DMS53 (cell line): ENCODE data around the gene WNT16.

Source experiments
- DNase-seq: peaks from one replicate; lab custom pipeline; 2025; lab: John Stamatoyannopoulos, UW

WNT16 gene

GRCh38 chr7:121344093-121344492 is 15.3 kb downstream of the WNT16 start:
- DNase-seq, result no peak

GRCh38 chr7:121344497-121344896 is 15.7 kb downstream of the WNT16 start:
- DNase-seq, result no peak

GRCh38 chr7:121351682-121352081 is 22.9 kb downstream of the WNT16 start:
- peak; percentile 26 for DNase-seq

GRCh38 chr7:121352323-121352722 is 23.5 kb downstream of the WNT16 start:
- DNase-seq, result no peak

- no peak for DNase-seq
These were observed 26.8 kb downstream of the WNT16 start for GRCh38 chr7:121355574-121355973.

- no peak for DNase-seq
These were observed 31.8 kb downstream of the WNT16 start for GRCh38 chr7:121360564-121360963.

- peak; percentile 69 for DNase-seq
These were observed 38.1 kb downstream of the WNT16 start for GRCh38 chr7:121366852-121367431.

GRCh38 chr7:121369462-121369861 is 40.7 kb downstream of the WNT16 start:
- no peak for DNase-seq

GRCh38 chr7:121371367-121371766 is 42.6 kb downstream of the WNT16 start:
- DNase-seq, result no peak

- DNase-seq, result no peak
These were observed 43.1 kb downstream of the WNT16 start for GRCh38 chr7:121371883-121372282.

- no peak for DNase-seq
These were observed 43.7 kb downstream of the WNT16 start for GRCh38 chr7:121372376-121373010.

GRCh38 chr7:121373177-121373576 is 44.4 kb downstream of the WNT16 start:
- peak; percentile 29 for DNase-seq

- DNase-seq, result no peak
These were observed 48.2 kb downstream of the WNT16 start for GRCh38 chr7:121376979-121377378.

- no peak for DNase-seq
These were observed 51.1 kb downstream of the WNT16 start for GRCh38 chr7:121379930-121380329.

- DNase-seq, result no peak
These were observed 53.7 kb downstream of the WNT16 start for GRCh38 chr7:121382473-121382872.

GRCh38 chr7:121383235-121383910 is 54.6 kb downstream of the WNT16 start:
- DNase-seq, result no peak

GRCh38 chr7:121384265-121384664 is 55.5 kb downstream of the WNT16 start:
- no peak for DNase-seq

- DNase-seq, result no peak
These were observed 56.4 kb downstream of the WNT16 start for GRCh38 chr7:121385056-121385799.

GRCh38 chr7:121385800-121386179 is 57.0 kb downstream of the WNT16 start:
- peak; percentile 88 for DNase-seq

- no peak for DNase-seq
These were observed 60.1 kb downstream of the WNT16 start for GRCh38 chr7:121388950-121389349.

- DNase-seq, result no peak
These were observed 61.3 kb downstream of the WNT16 start for GRCh38 chr7:121390109-121390508.

- no peak for DNase-seq
These were observed 61.8 kb downstream of the WNT16 start for GRCh38 chr7:121390617-121391016.
